Fibroblast of peridontal ligament (primary cell): ENCODE data around the gene NOL4L.
A peak's percentile ranks its signal among the peaks of the same experiment; 100 is the strongest.

ENCODE experiments used
- DNase-seq: peaks from one replicate; pipeline ENCODE4 v3.0.0-alpha.2; 2010; ENCODE audit errors: extremely low read depth

NOL4L gene

GRCh38 chr20:32526125-32526524 is 59.0 kb downstream of the NOL4L start:
- DNase-seq, result no peak

GRCh38 chr20:32524829-32525501 is 60.2 kb downstream of the NOL4L start:
- no peak for DNase-seq

GRCh38 chr20:32523613-32524213 is 61.4 kb downstream of the NOL4L start:
- DNase-seq, result no peak

GRCh38 chr20:32522776-32523612 is 62.1 kb downstream of the NOL4L start:
- DNase-seq, result no peak

- no peak for DNase-seq
Observed at GRCh38 chr20:32522526-32522775, 62.7 kb downstream of the NOL4L start.

- DNase-seq, result peak; percentile 50
Observed at GRCh38 chr20:32521780-32522525, 63.2 kb downstream of the NOL4L start.

- no peak for DNase-seq
Observed at GRCh38 chr20:32520927-32521203, 64.3 kb downstream of the NOL4L start.

- no peak for DNase-seq
Observed at GRCh38 chr20:32519381-32519730, 65.8 kb downstream of the NOL4L start.

- no peak for DNase-seq
Observed at GRCh38 chr20:32518593-32519380, 66.3 kb downstream of the NOL4L start.

- no peak for DNase-seq
Observed at GRCh38 chr20:32517914-32518592, 67.1 kb downstream of the NOL4L start.

GRCh38 chr20:32517518-32517873 is 67.6 kb downstream of the NOL4L start:
- DNase-seq, result no peak

GRCh38 chr20:32516583-32517517 is 68.3 kb downstream of the NOL4L start:
- no peak for DNase-seq

GRCh38 chr20:32515631-32516101 is 69.5 kb downstream of the NOL4L start:
- no peak for DNase-seq

GRCh38 chr20:32514760-32515159 is 70.4 kb downstream of the NOL4L start:
- no peak for DNase-seq

GRCh38 chr20:32513031-32513866 is 71.9 kb downstream of the NOL4L start:
- DNase-seq, result no peak

GRCh38 chr20:32512047-32512385 is 73.1 kb downstream of the NOL4L start:
- DNase-seq, result no peak

- no peak for DNase-seq
Observed at GRCh38 chr20:32511358-32512046, 73.6 kb downstream of the NOL4L start.

- DNase-seq, result no peak
Observed at GRCh38 chr20:32510601-32511357, 74.4 kb downstream of the NOL4L start.
